Gastroesophageal sphincter (tissue), 3 donors: ENCODE measurements around the gene IGF2.

Experiments
- POLR2A ChIP-seq, 2 donors: fragments of 450-650 bp; IDR thresholded peaks; one replicate each; pipeline ENCODE4 v1.6.1; 2017; ENCODE audit warnings: antibody characterized with exemption in 2 of 2, mild to moderate bottlenecking in 2 of 2, moderate library complexity in 1 of 2
- POLR2AphosphoS5 ChIP-seq: sonication (generic); formaldehyde crosslinking; IDR thresholded peaks from one replicate; pipeline ENCODE4 v1.6.1; 2017; ENCODE audit warnings: antibody characterized with exemption
- TF ChIP-seq, protein P1 (sequence below), 4 experiments: fragments of 200-600 bp in 2 of 4; fragments of 450-650 bp in 2 of 4; sonication (generic) in 1 of 4; IDR thresholded peaks; one replicate each; pipeline ENCODE4 v1.5.1; 2017 to 2019; ENCODE audit warnings: antibody characterized with exemption in 4 of 4, mild to moderate bottlenecking in 2 of 4, moderate library complexity in 2 of 4

DNA sequence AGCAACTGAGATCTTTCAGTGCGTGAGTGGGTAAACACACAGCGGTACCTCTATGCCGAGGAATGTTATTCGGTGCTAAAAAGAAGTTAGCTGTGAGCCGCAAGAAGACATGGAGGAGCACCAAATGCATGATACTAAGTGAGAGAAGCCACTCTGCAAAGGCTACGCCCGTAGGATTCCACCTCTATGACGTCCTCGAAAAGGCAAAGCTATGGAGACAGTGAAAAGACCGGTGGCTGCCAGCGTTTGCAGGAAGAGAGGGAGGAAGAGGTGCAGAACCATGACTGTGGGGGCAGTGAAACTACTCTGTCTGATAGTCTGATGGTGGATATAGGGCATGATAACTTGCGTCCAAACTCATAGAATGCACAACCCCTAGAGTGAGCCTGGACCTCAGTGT, 28.7 kb downstream of the IGF2 start:
- TF ChIP-seq, protein P1, sequence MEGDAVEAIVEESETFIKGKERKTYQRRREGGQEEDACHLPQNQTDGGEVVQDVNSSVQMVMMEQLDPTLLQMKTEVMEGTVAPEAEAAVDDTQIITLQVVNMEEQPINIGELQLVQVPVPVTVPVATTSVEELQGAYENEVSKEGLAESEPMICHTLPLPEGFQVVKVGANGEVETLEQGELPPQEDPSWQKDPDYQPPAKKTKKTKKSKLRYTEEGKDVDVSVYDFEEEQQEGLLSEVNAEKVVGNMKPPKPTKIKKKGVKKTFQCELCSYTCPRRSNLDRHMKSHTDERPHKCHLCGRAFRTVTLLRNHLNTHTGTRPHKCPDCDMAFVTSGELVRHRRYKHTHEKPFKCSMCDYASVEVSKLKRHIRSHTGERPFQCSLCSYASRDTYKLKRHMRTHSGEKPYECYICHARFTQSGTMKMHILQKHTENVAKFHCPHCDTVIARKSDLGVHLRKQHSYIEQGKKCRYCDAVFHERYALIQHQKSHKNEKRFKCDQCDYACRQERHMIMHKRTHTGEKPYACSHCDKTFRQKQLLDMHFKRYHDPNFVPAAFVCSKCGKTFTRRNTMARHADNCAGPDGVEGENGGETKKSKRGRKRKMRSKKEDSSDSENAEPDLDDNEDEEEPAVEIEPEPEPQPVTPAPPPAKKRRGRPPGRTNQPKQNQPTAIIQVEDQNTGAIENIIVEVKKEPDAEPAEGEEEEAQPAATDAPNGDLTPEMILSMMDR (IDR thresholded peaks at IDR 0.05), result no peak
- TF ChIP-seq POLR2A (IDR thresholded peaks at IDR 0.05) (no peak), POLR2AphosphoS5 (no peak)
